Lung (tissue), 12 donors: ENCODE measurements around the gene ASAP2. TPM values are rescaled to one million over a fixed set of nuclear protein-coding genes. Genes with fewer than 3 reads are reported as not detected.

Experiments used
- ATAC-seq: fragments of 200-7000 bp; cut with Tn5 transposase; one replicate; pipeline ENCODE4 v1.9.1; 2020; ENCODE audit warnings: moderate number of reproducible peaks; ENCODE audit not compliant: insufficient read depth, low FRiP score
- DNase-seq, 3 donors: peaks; one replicate each; pipeline ENCODE4 v3.0.0-alpha.2; 2013 to 2017
- H3K27ac ChIP-seq, 2 donors: one replicate each; pipeline ENCODE4 v1.5.1; 2013; ENCODE audit warnings: mild to moderate bottlenecking in 2 of 2, moderate library complexity in 2 of 2, control low read depth in 1 of 2, inconsistent platforms in 1 of 2, low read depth in 1 of 2, low read length in 1 of 2
- H3K27me3 ChIP-seq, 3 donors: one replicate each; pipeline ENCODE4 v1.5.1; 2013; ENCODE audit warnings: low read length in 2 of 3; ENCODE audit not compliant: control insufficient read depth in 3 of 3, insufficient read depth in 3 of 3
- H3K36me3 ChIP-seq, 4 donors: one replicate each; pipeline ENCODE4 v1.5.1; 2013; ENCODE audit warnings: low read length in 4 of 4, mild to moderate bottlenecking in 1 of 4, moderate library complexity in 1 of 4; ENCODE audit not compliant: control insufficient read depth in 4 of 4, insufficient read depth in 4 of 4
- H3K4me1 ChIP-seq, 5 donors: one replicate each; pipeline ENCODE4 v1.5.1; 2013; ENCODE audit warnings: low read length in 5 of 5, mild to moderate bottlenecking in 2 of 5, moderate library complexity in 1 of 5; ENCODE audit not compliant: control insufficient read depth in 5 of 5, insufficient read depth in 5 of 5
- H3K4me3 ChIP-seq: one replicate; pipeline ENCODE4 v1.5.1; 2013; ENCODE audit warnings: mild to moderate bottlenecking, control low read depth, moderate library complexity
- H3K9ac ChIP-seq, 2 donors: one replicate each; pipeline ENCODE4 v1.5.1; 2013; ENCODE audit warnings: low read length in 2 of 2, control low read depth in 1 of 2; ENCODE audit not compliant: insufficient read depth in 1 of 2
- H3K9me3 ChIP-seq, 4 donors: one replicate each; pipeline ENCODE4 v1.5.1; 2013; ENCODE audit warnings: low read length in 3 of 4, mild to moderate bottlenecking in 1 of 4, moderate library complexity in 1 of 4; ENCODE audit not compliant: control insufficient read depth in 4 of 4, insufficient read depth in 3 of 4
- WGBS, 2 donors: extraction: QIAGEN DNeasy Blood & Tissue Kit; methylation state at CpG; one replicate each; pipeline ENCODE4 v1.1.7; 2013; 5-methylcytosine and 5-hydroxymethylcytosine counted together
- polyA plus RNA-seq, 2 donors: library from polyadenylated mRNA; stranded (reverse); fragments of 200-250 nt; gene quantifications; one replicate each; pipeline ENCODE4 v1.2.1, GENCODE V29; 2013
- total RNA-seq, 2 donors: library from RNA; depleted of rRNA in 1 of 2; stranded (reverse); fragments of >200 nt in 1 of 2; gene quantifications; one replicate each; pipeline ENCODE4 v1.2.1, GENCODE V29; 2014 to 2021
- TF ChIP-seq, protein P1 (sequence below): IDR thresholded peaks from 2 replicates; pipeline ENCODE4 v1.5.1; 2012; ENCODE audit warnings: mild to moderate bottlenecking; ENCODE audit errors: control extremely low read depth, extremely low read depth
- donor health status: control.
- donor health status: control.
- donor health status: Bipolar disorder and iron deficiency.
- donor health status: healthy.
- donor health status: DM: yes; HTN: yes; CAD: no.

ASAP2 gene
- total and polyA plus RNA-seq, 4 donors: 7.4 to 30.9 (median 17.0) TPM

DNA sequence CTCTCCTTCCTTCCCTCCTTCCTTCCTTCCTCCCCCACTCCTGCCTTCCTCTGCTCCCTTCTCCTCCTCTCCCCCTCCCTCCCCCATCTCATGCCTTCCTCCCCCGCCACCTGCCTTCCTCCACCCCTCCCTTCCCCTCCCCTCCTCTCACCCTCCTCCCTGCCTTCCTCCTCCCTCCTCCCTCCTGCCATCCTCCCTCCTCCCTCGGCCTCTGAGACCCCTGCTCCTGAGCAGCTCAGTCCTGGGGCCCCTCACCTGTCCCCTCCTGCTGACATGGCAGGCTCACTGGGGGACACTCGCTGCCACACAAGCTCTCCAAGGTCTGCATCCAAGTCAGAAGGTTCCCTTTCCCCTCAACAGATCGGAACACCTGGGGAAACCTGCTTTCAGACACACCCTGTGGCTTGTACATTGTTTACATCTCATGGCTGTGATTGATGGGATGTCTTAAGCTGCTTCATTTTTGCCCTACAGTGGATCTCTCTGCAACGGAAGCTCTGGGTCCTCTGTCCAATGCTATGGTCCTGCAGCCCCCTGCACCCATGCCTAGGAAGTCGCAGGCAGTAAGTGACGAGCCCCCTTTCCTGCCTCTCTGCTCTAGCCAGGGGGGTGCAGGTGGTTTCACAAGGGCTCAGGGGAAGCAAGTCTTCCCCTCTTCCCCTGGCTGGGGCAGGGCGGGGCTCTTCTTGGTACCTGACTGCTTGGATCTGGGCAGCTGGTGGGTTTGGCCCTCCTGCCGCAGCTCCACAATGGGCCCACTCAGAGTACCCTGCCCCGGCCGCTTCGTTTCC is 193.9 kb downstream of the ASAP2 start:
- peaks cover 0 to 25% (median 3%) of the 10 kb centered on the region in 4 donors for H3K36me3 ChIP-seq
- no peak for DNase-seq
- no peak overlapping the region for H3K4me3 ChIP-seq
- H3K4me1 ChIP-seq: peaks cover 0 to 2% (median 0%) of the 10 kb centered on the region in 5 donors
- WGBS, 2 donors: 87 to 90% methylated on average over 11 to 12 of the region's 12 CpGs
- TF ChIP-seq, protein P1, sequence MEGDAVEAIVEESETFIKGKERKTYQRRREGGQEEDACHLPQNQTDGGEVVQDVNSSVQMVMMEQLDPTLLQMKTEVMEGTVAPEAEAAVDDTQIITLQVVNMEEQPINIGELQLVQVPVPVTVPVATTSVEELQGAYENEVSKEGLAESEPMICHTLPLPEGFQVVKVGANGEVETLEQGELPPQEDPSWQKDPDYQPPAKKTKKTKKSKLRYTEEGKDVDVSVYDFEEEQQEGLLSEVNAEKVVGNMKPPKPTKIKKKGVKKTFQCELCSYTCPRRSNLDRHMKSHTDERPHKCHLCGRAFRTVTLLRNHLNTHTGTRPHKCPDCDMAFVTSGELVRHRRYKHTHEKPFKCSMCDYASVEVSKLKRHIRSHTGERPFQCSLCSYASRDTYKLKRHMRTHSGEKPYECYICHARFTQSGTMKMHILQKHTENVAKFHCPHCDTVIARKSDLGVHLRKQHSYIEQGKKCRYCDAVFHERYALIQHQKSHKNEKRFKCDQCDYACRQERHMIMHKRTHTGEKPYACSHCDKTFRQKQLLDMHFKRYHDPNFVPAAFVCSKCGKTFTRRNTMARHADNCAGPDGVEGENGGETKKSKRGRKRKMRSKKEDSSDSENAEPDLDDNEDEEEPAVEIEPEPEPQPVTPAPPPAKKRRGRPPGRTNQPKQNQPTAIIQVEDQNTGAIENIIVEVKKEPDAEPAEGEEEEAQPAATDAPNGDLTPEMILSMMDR: no peak
- H3K9me3 ChIP-seq: no peaks in the 10 kb centered on the region
- H3K27me3 ChIP-seq: no peaks in the 10 kb centered on the region
- H3K27ac ChIP-seq: no peak overlapping the region
- H3K9ac ChIP-seq: no peak overlapping the region
- ATAC-seq: no peak

DNA sequence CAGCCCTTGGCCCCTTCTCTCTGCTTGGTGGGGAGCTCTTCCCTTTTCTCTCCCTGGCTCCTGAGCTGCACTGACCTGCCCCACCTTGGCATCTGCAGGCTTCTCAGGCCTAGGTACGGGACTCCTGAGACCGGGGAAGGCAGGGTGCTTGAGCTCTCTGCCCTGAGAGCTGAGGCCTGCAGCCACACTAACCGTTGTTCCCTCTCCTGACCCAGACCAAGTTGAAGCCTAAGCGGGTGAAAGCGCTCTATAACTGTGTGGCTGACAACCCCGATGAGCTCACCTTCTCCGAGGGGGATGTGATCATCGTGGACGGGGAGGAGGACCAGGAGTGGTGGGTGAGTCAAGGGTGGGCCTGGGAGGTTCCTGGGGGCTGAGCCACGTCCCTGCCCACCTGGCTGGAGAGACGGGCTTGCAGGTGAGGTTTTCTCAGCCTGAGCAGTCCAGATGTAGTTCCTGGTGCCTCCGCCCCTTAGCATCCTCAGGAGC is 194.5 kb downstream of the ASAP2 start:
- 96 to 97% methylated on average over 12 of the region's 12 CpGs for WGBS, 2 donors
- no peak overlapping the region for H3K27ac ChIP-seq

DNA sequence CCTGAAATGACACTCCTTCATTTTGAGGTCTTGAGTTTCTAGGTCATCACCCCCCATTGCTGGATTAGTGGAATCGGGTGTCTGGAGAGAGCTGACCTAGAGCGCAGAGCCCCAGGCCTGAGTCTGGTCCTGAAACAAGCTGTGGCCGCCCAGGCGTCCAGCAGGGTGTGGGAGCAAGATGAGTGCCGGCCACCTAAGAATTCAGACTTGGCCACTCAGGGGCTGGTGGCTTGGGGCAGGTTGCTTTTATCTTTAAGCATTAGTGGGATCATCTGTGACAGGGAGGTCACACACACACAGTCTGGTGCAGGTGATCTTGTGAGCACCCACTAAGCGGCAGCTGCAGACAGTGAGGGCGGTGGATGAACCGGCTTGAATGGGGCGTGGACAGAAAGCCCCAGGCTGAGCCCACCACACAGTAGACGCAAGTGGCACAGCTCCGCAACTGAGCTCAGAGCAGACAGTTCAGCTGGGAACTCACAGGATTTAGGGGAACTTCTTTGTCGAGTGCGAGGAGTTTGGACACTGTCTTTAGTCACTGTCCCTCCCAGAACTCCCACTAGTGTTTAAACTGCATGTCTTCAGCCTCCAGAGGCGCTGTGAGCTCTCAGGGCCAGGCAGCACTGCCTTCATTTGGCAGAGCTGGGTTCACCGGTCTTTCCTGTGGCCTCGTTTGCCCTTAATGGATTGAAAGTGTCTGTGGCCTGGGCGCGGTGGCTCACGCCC is 195.2 kb downstream of the ASAP2 start:
- DNase-seq: no peak
- Histone ChIP-seq H3K27me3 (no peaks in the 10 kb centered on the region), H3K4me3 (no peak overlapping the region), H3K36me3 (peaks cover 0 to 25% (median 4%) of the 10 kb centered on the region in 4 donors), H3K9ac (no peak overlapping the region), H3K9me3 (no peaks in the 10 kb centered on the region), H3K27ac (no peak overlapping the region), H3K4me1 (peaks cover 0 to 2% (median 0%) of the 10 kb centered on the region in 5 donors)
- ATAC-seq: no peak
- WGBS, 2 donors: 92 to 95% methylated on average over 19 of the region's 19 CpGs
- TF ChIP-seq, protein P1: no peak

More for the DNA sequence above, 194.5 kb downstream of the ASAP2 start:
- ATAC-seq (no peak), DNase-seq (no peak)
- H3K4me3 ChIP-seq: no peak overlapping the region
- peaks cover 0 to 24% (median 3%) of the 10 kb centered on the region in 4 donors for H3K36me3 ChIP-seq
- H3K27me3 ChIP-seq: no peaks in the 10 kb centered on the region
- H3K9me3 ChIP-seq: no peaks in the 10 kb centered on the region
- no peak overlapping the region for H3K9ac ChIP-seq
- TF ChIP-seq, protein P1: no peak
- peaks cover 0 to 2% (median 0%) of the 10 kb centered on the region in 5 donors for H3K4me1 ChIP-seq
